Loucy (cell line): ENCODE results near the gene CDC37.

Experiments
- CTCF ChIP-seq: fragments of 200-600 bp; sonication (generic); conservative IDR thresholded peaks from 2 replicates; pipeline ENCODE4 v1.5.1; 2014; ENCODE audit warnings: mild to moderate bottlenecking, antibody characterized with exemption, low read length
- EZH2phosphoT487 ChIP-seq: fragments of 200-600 bp; IDR thresholded peaks from 2 replicates; pipeline ENCODE4 v1.6.1; 2018; ENCODE audit warnings: antibody characterized with exemption, mild to moderate bottlenecking, moderate library complexity, borderline replicate concordance

DNA sequence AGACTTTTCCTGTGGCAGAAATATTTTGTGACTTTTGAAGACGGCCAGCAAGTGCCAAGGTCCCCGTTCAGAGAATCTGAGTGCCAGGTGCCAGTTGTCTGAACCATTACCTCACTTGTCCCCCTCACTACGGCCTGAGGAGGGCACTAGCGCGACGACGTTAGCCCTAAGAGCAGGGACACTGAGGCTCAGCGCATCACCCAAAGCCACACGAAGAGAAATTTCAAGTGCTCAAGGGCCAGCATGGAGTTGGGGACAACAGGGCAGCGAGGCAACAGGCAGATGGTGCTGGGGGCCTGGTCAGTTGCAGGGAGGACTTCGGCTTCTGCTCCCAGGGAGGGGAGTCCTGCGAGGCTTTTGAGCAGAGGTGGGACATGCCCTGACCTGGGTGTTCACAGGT lies 13.5 kb downstream of the CDC37 start:
- TF ChIP-seq CTCF (peak; percentile 42), EZH2phosphoT487 (no peak)
